Dermis microvascular lymphatic vessel endothelial cell (primary cell): ENCODE data around the gene FN3K. TPM values are rescaled to one million over a fixed set of nuclear protein-coding genes. Genes with fewer than 3 reads are reported as not detected.
A peak's percentile ranks its signal among the peaks of the same experiment; 100 is the strongest.

Source experiments
- DNase-seq, 2 donors: peaks; one replicate each; pipeline versions ENCODE4 v3.0.0 to v3.0.0-alpha.2; 2010; ENCODE audit warnings: low read depth in 2 of 2
- total RNA-seq: library from RNA; depleted of rRNA; stranded (reverse); fragments of >200 nt; gene quantifications from 2 replicates; pipeline ENCODE4 v1.2.1, GENCODE V29; 2014

Gene FN3K
- total RNA-seq, 1 donor from 2014 or later: 3.5 TPM

GRCh38 chr17:82703935-82704865 lies 31.2 kb upstream of the FN3K start:
- no peak for DNase-seq

DNA sequence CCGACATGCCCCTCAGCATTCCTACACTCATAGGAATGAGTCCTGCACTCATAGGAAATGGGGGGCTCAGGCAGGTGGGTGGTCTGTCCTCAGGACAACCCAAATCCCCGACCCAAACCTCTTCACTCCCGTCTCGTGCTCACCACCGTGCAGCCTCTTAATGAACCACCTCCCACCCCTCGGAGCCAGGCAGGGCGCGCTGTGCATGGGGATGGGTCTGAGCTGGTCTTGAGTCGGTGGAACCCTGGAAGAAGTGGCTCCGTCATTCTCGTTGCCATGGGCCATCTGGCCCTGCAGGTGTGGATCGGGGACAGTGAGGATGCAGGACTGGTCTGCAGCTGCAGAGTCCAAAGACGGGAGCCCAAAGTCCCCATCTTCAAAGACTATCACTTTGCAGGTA lies 30.5 kb upstream of the FN3K start:
- no peak for DNase-seq

- DNase-seq: no peak
These were observed 29.7 kb upstream of the FN3K start for GRCh38 chr17:82705756-82706155.

DNA sequence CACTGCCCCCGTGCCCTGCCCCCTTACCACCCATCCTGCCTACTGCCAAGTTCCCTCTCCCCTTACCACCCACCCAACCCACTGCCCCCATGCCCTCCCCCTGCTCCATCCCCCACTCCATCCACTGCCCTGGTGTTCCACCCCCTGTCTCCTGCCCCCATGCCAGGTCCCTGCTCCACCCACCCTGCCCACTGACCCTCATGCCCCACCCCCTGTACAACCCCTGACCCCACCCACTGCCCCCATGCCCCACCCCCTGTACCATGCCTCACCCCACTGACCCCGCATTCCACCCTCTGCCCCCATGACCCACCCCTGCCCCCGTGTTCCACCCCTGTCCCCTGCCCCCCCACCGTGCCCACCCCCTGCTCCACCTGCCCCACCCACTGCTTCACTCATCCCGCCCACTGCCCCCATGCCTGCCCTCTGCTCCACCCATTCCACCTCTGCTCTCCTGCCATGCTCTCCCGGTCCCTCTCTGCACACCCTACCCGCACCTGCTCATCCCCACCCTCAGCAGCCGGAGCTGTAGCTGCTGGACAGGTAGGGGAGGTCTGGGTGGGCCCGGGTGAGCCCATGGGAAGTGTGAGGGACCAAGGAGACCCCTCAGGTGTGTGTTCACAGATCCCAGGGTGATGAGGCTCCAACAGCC lies 26.3 kb upstream of the FN3K start:
- no peak for DNase-seq

DNA sequence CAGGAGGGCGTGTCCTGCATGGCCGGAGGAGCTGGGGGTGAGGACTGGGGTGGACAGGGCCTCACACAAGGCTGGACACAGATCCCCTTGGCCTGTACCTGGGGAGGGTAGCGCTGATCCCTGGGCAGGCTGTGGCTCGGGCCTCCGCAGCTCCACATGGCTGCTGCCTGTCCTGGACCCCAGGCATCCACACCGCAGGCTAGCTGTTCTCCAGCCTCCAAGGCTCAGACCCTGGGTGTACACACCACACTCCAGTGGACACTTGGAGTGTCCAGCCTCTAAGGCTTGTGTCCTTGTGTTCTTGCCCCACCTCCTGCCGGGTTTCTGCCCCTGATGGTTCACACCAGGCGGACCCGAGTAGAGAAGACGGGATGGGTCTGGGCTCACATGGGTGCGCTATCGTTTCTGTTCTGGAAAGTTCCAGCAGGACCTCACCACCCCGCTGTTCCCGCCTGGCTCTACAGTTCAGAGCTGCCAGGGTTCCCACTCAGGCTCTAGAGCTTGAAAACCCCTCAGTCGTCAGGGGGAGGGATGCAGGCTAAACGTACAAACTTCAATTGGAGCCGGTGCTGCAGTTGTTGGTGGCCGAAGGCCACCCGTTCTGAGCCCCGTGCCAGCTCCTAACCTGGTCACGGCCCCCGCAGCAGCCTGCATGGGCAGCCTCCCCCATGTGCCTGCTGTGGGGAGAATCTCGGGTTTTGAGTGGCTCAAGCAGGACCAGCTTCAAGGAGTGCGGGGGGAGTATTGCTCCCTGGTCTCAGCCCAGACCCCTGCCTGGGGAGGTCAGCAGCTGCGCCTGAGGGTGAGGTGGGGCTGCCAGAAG lies 25.5 kb upstream of the FN3K start:
- no peak for DNase-seq

- no peak for DNase-seq
These were observed 24.7 kb upstream of the FN3K start for GRCh38 chr17:82710499-82711232.

GRCh38 chr17:82713071-82713723 lies 22.2 kb upstream of the FN3K start:
- DNase-seq: no peak

DNA sequence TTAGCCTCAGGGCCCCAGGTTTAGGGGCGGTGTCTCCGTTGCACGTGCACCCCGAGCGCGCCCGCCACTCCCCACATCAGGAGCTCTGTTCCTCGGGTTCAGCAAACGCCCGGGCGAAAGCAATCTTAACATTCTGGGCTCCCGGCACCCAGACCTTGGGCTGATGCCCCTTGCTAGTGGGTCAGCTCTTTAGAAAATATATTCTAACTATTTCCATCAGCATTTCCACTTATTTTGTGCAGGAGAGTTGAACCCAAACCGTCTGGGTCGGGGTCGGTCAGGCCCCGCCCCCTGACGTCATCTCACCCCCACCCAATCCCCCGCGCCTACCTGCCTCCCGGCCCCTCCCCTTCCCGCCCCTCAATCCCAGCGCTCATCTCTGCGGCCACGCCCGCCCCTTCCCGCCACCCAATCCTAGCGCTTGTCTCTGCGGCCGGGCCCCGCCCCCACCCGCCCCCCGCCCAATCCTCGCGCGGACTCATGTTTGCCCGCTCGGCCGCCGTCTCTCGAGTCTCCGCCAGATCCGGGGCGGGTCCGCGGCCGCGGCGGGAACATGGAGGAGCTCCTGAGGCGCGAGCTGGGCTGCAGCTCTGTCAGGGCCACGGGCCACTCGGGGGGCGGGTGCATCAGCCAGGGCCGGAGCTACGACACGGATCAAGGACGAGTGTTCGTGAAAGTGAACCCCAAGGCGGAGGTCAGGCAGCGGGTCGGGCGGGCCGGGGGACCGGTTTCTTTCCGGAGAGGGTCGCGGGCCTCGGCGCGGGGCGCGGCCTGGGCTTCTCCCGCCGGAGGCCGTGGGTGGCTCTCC lies 19.0 kb upstream of the FN3K start, which contains the start of gene FN3KRP:
Gene FN3KRP (plus strand): TSS at position 504 of the 808 bp plus-strand sequence. CDS start 50 bp downstream, at position 554.
- DNase-seq: peak; percentile 85 to 96

DNA sequence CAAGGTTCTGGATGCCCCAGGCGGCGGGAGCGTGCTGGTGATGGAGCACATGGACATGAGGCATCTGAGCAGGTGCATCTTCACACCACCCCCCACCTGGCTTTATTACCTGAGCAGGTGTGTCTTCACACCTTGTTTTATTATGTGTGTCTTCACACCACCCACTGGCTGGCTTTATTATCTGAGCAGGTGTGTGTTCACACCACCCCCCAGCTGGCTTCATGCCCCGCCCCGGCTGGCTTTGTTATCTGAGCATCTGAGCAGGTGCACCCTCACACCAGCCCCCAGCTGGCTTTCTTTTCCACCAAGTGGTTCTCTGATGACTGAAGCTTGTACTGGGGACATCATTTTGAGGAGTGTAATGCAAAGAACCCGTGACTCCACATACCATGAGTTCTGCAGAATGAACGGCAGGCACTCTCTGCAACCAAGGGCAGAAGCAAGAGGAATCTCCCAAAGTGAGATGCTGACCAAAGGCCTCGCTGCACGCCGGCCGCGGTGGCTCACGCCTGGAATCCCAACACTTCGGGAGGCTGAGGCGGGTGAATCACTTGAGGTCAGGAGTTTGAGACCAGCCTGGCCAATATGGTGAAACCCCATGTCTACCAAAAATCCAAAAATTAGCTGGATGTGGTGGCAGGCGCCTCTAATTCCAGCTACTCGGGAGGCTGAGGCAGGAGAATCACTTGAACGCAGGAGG lies 16.3 kb upstream of the FN3K start:
- DNase-seq: no peak

GRCh38 chr17:82720204-82720603 lies 15.2 kb upstream of the FN3K start:
- no peak for DNase-seq

- DNase-seq: no peak
These were observed 12.9 kb upstream of the FN3K start for GRCh38 chr17:82722341-82723013.

DNA sequence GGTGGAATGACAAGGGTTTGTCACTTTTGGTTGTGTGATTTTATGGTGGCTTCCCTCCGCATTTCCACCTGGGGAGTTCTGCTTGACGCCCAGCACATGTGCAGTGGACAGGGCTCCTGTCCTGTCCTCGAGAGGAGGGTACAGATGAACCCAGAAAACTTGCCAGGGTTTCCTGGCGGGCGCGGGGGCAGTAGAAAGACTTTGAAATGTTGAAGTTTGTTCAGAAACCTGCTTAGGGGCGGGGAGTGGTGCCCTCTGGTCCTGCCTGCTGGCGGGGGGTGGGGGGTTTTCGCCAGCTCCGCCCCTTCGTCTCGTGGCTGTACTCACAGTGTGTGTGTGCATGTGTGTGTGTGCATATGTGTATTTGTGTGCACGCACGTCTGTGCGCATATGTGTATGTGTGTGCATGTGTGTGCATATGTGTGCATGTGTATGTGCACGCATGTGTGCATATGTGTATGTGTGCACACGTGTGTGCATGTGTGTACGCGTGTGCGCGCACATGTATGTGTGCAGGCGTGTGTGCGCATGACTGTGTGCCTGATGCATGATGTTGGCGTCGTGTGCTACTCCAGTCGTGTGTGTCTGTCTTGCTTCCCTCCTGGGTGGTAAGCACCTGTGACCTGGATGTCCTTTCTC lies 12.1 kb upstream of the FN3K start:
- no peak for DNase-seq

- no peak for DNase-seq
These were observed 9.0 kb upstream of the FN3K start for GRCh38 chr17:82726427-82726826.

DNA sequence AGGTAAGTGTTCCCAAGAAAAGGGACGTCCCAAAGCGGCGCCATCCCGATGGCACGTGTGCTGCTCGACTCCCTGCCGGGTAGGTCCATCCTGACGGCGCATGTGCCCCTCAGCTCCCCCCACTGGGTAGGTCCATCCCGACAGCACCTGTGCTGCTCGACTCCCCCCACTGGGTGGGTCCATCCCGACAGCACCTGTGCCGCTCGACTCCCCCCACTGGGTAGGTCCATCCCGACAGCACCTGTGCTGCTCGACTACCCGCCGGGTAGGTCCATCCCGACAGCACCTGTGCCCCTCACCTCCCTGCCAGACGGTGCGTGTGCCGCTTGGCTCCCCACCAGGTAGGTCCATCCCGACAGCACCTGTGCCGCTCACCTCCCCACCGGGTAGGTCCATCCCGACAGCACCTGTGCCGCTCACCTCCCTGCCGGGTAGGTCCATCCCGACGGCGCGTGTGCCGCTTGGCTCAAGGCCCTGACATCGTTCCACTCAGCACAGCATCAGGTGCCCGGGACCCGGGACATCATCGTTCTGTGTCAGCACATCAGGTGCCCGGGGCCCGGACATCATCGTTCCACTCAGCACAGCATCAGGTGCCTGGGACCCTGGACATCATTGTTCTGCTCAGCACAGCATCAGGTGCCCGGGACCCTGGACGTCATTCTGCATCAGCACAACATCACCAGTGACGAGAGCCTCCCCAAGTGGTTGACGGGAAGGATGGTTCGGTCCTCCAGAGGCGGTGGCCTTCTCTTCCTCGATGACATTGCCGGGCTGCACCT lies 5.7 kb upstream of the FN3K start:
- DNase-seq: no peak

GRCh38 chr17:82732118-82732743 lies 3.2 kb upstream of the FN3K start:
- no peak for DNase-seq

GRCh38 chr17:82736511-82737185 lies 1.2 kb downstream of the FN3K start:
- DNase-seq: no peak
